Kidney (tissue), 14 donors: ENCODE data around the gene URB1. TPM values are rescaled to one million over a fixed set of nuclear protein-coding genes. Genes with fewer than 3 reads are reported as not detected.

Experiments used
- DNase-seq, 5 donors: peaks; one replicate each; pipeline ENCODE4 v3.0.0-alpha.2; 2013 to 2020
- FAIRE-seq: peaks from 2 replicates; lab custom pipeline; 2012; peaks lifted over from hg19 to GRCh38; lab: Jason Lieb, UNC
- H3K27ac ChIP-seq, 2 donors: one replicate each; pipeline ENCODE4 v1.7.0; 2013; ENCODE audit warnings: low read depth in 2 of 2, low read length in 2 of 2, inconsistent platforms in 1 of 2
- H3K27me3 ChIP-seq: one replicate; pipeline ENCODE4 v1.7.1; 2013; ENCODE audit warnings: low read length, inconsistent platforms; ENCODE audit not compliant: control insufficient read depth, insufficient read depth
- H3K36me3 ChIP-seq, 3 donors: one replicate each; pipeline versions ENCODE4 v1.7.0 to v1.7.1; 2013; ENCODE audit warnings: low read length in 3 of 3, control low read depth in 1 of 3, inconsistent platforms in 1 of 3; ENCODE audit not compliant: insufficient read depth in 3 of 3, control insufficient read depth in 2 of 3
- H3K4me1 ChIP-seq, 3 donors: one replicate each; pipeline versions ENCODE4 v1.7.0 to v1.7.1; 2013; ENCODE audit warnings: low read length in 3 of 3, inconsistent platforms in 1 of 3, low read depth in 1 of 3; ENCODE audit not compliant: control insufficient read depth in 2 of 3, insufficient read depth in 2 of 3
- H3K4me3 ChIP-seq, 3 donors: one replicate each; pipeline versions ENCODE4 v1.7.0 to v1.8.1; 2013; ENCODE audit warnings: low read length in 3 of 3, control low read depth in 1 of 3, inconsistent platforms in 1 of 3
- H3K9ac ChIP-seq, 3 donors: one replicate each; pipeline versions ENCODE4 v1.7.0 to v1.7.1; 2013; ENCODE audit warnings: low read length in 3 of 3, control low read depth in 1 of 3, inconsistent platforms in 1 of 3
- H3K9me3 ChIP-seq, 3 donors: one replicate each; pipeline versions ENCODE4 v1.7.0 to v1.7.1; 2013; ENCODE audit warnings: low read length in 3 of 3, control low read depth in 1 of 3, inconsistent platforms in 1 of 3; ENCODE audit not compliant: control insufficient read depth in 2 of 3, insufficient read depth in 1 of 3
- CTCF ChIP-seq: IDR thresholded peaks from 3 replicates; pipeline ENCODE4 v1.5.1; 2012; ENCODE audit warnings: mild to moderate bottlenecking, moderate library complexity, borderline replicate concordance; ENCODE audit not compliant: insufficient read depth; ENCODE audit errors: extremely low read depth
- intact Hi-C: fragments of 100-400 bp; cut with DNase I; formaldehyde crosslinking; loops from one replicate; pipeline ENCODE4 v1.11.1; 2022
- polyA plus RNA-seq: library from polyadenylated mRNA; stranded (reverse); fragments of 350-450 nt; fragmentation: Illumina TruSeq; extraction: RNeasy Lipid Tissue Mini Kit (QIAGEN cat#74804); gene quantifications from one replicate; pipeline ENCODE4 v1.2.3, GENCODE V29; 2014; ENCODE audit warnings: low read depth, low replicate concordance; ENCODE audit not compliant: insufficient read depth
- total RNA-seq: library from RNA; stranded (reverse); fragmentation: NEBNext Ultra II Directional; extraction: Animal tissue kit (Norgen Biotek cat#: 25700); gene quantifications from one replicate; pipeline ENCODE4 v1.2.1, GENCODE V29; 2021
- donor health status: control.
- donor health status: control.
- donor health status: control.
- donor health status: control.
- donor health status: control.
- donor health status: DM: yes; HTN: yes; CAD: no.
- donor health status: Normal renal cell carcinoma (clear cell type).

The URB1 gene
- total and polyA plus RNA-seq, 2 donors from 2014 or later = 1.7 to 15.0 TPM

GRCh38 chr21:32309906-32310460 lies 82.8 kb downstream of the URB1 start:
- Histone ChIP-seq H3K4me1 (no peaks in the 10 kb centered on the region), H3K27ac (no peak overlapping the region), H3K9ac (no peak overlapping the region), H3K9me3 (no peaks in the 10 kb centered on the region), H3K36me3 (peaks cover 0 to 6% (median 2%) of the 10 kb centered on the region in 3 donors), H3K4me3 (no peak overlapping the region), H3K27me3 (no peaks in the 10 kb centered on the region)
- DNase-seq (no peak), FAIRE-seq (no peak)
- TF ChIP-seq CTCF = no peak
- intact Hi-C loops = no loop called here

- no peak for TF ChIP-seq CTCF
- intact Hi-C loops = no loop called here
- no peaks in the 10 kb centered on the region for H3K9me3 ChIP-seq
- H3K27me3 ChIP-seq = no peaks in the 10 kb centered on the region
- H3K27ac ChIP-seq = no peak overlapping the region
- FAIRE-seq (no peak), DNase-seq (no peak)
- no peaks in the 10 kb centered on the region for H3K4me1 ChIP-seq
- H3K36me3 ChIP-seq = peaks cover 0 to 2% (median 0%) of the 10 kb centered on the region in 3 donors
- no peak overlapping the region for H3K4me3 ChIP-seq
- H3K9ac ChIP-seq = no peak overlapping the region
Observed at GRCh38 chr21:32308696-32309095, 84.1 kb downstream of the URB1 start.

- Histone ChIP-seq H3K27ac (no peak overlapping the region), H3K9me3 (no peaks in the 10 kb centered on the region), H3K27me3 (no peaks in the 10 kb centered on the region), H3K4me3 (no peak overlapping the region), H3K36me3 (no peaks in the 10 kb centered on the region), H3K4me1 (no peaks in the 10 kb centered on the region), H3K9ac (no peak overlapping the region)
- DNase-seq = no peak
- no peak for TF ChIP-seq CTCF
- no peak for FAIRE-seq
- intact Hi-C loops = no loop called here
Observed at GRCh38 chr21:32307706-32308105, 85.1 kb downstream of the URB1 start.
